ENCODE results near the gene ENTPD2. TPM values are rescaled to one million over a fixed set of nuclear protein-coding genes. Genes with fewer than 3 reads are reported as not detected.

ENTPD2 gene
- total and polyA plus RNA-seq, 12 donors = 0.32 to 3.3 (median 1.6) TPM

- ATAC-seq (peak; percentile 36 to 78 (median 58)), DNase-seq (peak; percentile 74 to 81)
- Histone ChIP-seq H3K4me3 (peak overlapping the region in 9 of 10 donors; percentile 12 to 58 (median 50)), H3K27me3 (peaks cover 0 to 15% (median 9%) of the 10 kb centered on the region in 7 donors), H3K9me3 (no peaks in the 10 kb centered on the region), H3K36me3 (no peaks in the 10 kb centered on the region), H3K27ac (peak overlapping the region; percentile 59 to 86 (median 82)), H3K4me1 (peaks cover 7 to 46% (median 16%) of the 10 kb centered on the region in 9 donors)
- WGBS, 2 donors = 9 to 18% methylated on average over 6 of the region's 6 CpGs
- intact Hi-C loops (cut with DNase I) = loop anchor here in 1 of 10 donors (1.0 kb wide), 1 partner anchor 25 kb away; the partner anchor contains the start of gene NPDC1
- TF ChIP-seq CTCF (IDR thresholded peaks at IDR 0.05) = peak in 4 of 9 donors; percentile 10 to 42 (median 19)
These were observed 17.0 kb upstream of the ENTPD2 start for GRCh38 chr9:137070906-137071275.

GRCh38 chr9:137070201-137070905 lies 16.5 kb upstream of the ENTPD2 start, which contains the start of gene SAPCD2:
SAPCD2 (minus strand) TSS chr9:137070557; CDS start chr9:137070460, 97 bp downstream.
- intact Hi-C loops (cut with DNase I) = loop anchor here in 1 of 10 donors (1.0 kb wide), 1 partner anchor 24 kb away; the partner anchor contains the start of gene NPDC1
- Histone ChIP-seq H3K27ac (peak within 1 kb of the TSS; percentile 59 to 86 (median 82)), H3K27me3 (peaks cover 0 to 15% (median 9%) of the 10 kb centered on the region in 7 donors), H3K36me3 (no peaks in the 10 kb centered on the region), H3K4me1 (peaks cover 7 to 45% (median 16%) of the 10 kb centered on the region in 9 donors), H3K9me3 (no peaks in the 10 kb centered on the region), H3K4me3 (peak within 1 kb of the TSS in 9 of 10 donors; percentile 12 to 58 (median 50))
- TF ChIP-seq CTCF (IDR thresholded peaks at IDR 0.05) = no peak
- peak; percentile 87 to 88 for DNase-seq
- WGBS, 2 donors = 1% methylated on average over 74 of the region's 74 CpGs
- peak; percentile 88 to 97 (median 94) for ATAC-seq

- no peaks in the 10 kb centered on the region for H3K36me3 ChIP-seq
- DNase-seq (peak in 1 of 2 donors; percentile 19), ATAC-seq (no peak)
- 8 to 10% methylated on average over 40 to 52 of the region's 52 CpGs for WGBS, 2 donors
- intact Hi-C loops (cut with DNase I) = loop anchor here in 2 of 10 donors (1.0 to 10.0 kb wide), 2 partner anchors 23 to 285 kb away; partner anchors contain the start of gene NPDC1 (in 1 of the 2)
- no peak overlapping the region for H3K27ac ChIP-seq
- TF ChIP-seq CTCF (IDR thresholded peaks at IDR 0.05) = no peak
- peak overlapping the region in 2 of 10 donors; percentile 44 to 58 for H3K4me3 ChIP-seq
- no peaks in the 10 kb centered on the region for H3K9me3 ChIP-seq
- H3K27me3 ChIP-seq = peaks cover 0 to 15% (median 9%) of the 10 kb centered on the region in 7 donors
- peaks cover 7 to 42% (median 16%) of the 10 kb centered on the region in 9 donors for H3K4me1 ChIP-seq
These were observed 15.7 kb upstream of the ENTPD2 start for GRCh38 chr9:137069508-137070091.
